C4-2B (cell line): ENCODE results near the gene TCERG1L.

ENCODE experiments used
- H3K27ac ChIP-seq: fragments of 450-650 bp; 2 replicates; pipeline ENCODE4 v1.5.1; 2017
- ZFX ChIP-seq: fragments of 450-650 bp; IDR thresholded peaks from 2 replicates; pipeline ENCODE4 v1.6.1; 2017
- TF ChIP-seq, protein P1 (sequence below): fragments of 450-650 bp; conservative IDR thresholded peaks from 2 replicates; pipeline ENCODE4 v1.5.1; 2017; ENCODE audit warnings: mild to moderate bottlenecking

Gene TCERG1L

GRCh38 chr10:131187926-131188325 lies 123.6 kb downstream of the TCERG1L start:
- TF ChIP-seq, protein P1, sequence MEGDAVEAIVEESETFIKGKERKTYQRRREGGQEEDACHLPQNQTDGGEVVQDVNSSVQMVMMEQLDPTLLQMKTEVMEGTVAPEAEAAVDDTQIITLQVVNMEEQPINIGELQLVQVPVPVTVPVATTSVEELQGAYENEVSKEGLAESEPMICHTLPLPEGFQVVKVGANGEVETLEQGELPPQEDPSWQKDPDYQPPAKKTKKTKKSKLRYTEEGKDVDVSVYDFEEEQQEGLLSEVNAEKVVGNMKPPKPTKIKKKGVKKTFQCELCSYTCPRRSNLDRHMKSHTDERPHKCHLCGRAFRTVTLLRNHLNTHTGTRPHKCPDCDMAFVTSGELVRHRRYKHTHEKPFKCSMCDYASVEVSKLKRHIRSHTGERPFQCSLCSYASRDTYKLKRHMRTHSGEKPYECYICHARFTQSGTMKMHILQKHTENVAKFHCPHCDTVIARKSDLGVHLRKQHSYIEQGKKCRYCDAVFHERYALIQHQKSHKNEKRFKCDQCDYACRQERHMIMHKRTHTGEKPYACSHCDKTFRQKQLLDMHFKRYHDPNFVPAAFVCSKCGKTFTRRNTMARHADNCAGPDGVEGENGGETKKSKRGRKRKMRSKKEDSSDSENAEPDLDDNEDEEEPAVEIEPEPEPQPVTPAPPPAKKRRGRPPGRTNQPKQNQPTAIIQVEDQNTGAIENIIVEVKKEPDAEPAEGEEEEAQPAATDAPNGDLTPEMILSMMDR = no peak
- no peak for TF ChIP-seq ZFX
- no peak overlapping the region for H3K27ac ChIP-seq

- no peak overlapping the region for H3K27ac ChIP-seq
- TF ChIP-seq, protein P1 = no peak
- TF ChIP-seq ZFX = no peak
These were observed 124.2 kb downstream of the TCERG1L start for GRCh38 chr10:131187274-131187673.

DNA sequence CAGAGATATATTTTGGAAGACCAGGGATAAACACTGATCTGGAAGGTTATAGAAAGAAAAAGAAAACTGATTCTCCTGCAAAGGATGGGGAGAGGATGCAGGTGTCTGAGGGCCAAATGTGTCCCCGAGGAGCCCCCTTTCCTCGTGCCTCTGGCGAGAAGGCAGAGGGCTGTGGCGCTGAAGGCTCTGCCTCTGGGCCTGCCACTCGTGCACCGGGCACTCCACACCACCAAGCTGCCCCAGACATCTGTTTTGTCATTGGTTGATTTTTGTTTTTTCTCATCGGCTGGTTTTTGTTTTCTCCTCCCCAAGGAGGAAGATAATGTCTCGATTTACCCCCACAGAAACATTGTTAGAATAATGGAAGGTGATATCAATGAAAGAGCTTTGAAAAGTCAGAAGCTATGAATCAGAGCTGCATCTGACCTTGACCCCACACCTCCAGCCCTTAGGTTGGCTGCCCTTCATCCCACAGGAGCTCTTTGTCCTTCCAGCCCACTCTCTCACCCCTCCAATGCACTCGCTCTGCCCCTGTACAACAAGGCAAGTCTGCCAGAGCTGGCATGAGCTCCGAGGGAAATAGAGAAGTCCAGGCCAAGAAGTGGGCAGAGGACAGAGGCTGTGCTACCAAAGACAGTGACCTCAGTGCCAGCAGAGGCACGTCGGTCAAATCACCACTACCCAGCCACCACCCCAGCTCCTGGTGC lies 124.8 kb downstream of the TCERG1L start:
- H3K27ac ChIP-seq = no peak overlapping the region
- TF ChIP-seq ZFX = no peak
- TF ChIP-seq, protein P1 = no peak

- TF ChIP-seq, protein P1 = no peak
- no peak for TF ChIP-seq ZFX
- H3K27ac ChIP-seq = no peak overlapping the region
These were observed 127.0 kb downstream of the TCERG1L start for GRCh38 chr10:131184503-131184902.

GRCh38 chr10:131183546-131184045 lies 127.9 kb downstream of the TCERG1L start:
- H3K27ac ChIP-seq = no peak overlapping the region
- no peak for TF ChIP-seq ZFX
- TF ChIP-seq, protein P1 = no peak

GRCh38 chr10:131181456-131181855 lies 130.1 kb downstream of the TCERG1L start:
- TF ChIP-seq, protein P1 = no peak
- no peak for TF ChIP-seq ZFX
- H3K27ac ChIP-seq = peak overlapping the region; percentile 14; the same call in 1 of the 2 replicates

DNA sequence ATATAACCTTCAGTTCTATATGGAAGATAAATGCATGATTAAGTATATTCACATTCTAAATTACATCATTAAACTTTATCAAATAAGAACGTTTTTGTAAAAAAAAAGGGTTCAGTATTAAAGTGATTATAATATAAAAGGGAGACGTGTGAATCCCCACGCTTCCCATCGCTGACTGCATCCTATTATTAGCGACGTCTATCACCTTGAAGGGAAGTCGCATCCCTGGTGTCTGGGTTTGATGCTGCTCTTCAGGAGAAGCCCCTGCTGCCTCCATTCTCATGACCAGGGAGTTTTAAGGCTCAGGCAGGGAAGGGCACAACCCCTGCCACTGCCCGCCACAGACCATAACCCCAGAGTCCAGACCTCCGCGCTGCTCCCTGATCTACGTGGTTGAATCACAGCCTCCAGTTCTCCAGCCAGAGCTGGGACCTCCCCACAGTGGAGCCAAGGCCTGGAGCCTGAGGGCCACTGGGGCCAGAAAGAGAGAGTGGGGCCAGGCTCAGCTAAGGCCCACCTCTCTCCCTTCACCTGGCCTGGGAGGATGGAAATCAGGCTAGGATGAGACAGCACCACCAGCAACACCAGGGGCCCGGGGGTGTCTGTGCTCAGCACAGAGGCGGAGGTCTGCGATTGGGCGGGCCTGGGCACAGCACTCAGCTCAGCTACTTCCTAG lies 130.6 kb downstream of the TCERG1L start:
- no peak for TF ChIP-seq ZFX
- TF ChIP-seq, protein P1 = no peak
- peak overlapping the region; percentile 14; the same call in 1 of the 2 replicates for H3K27ac ChIP-seq
